ENCODE measurements around the gene CFTR. TPM values are rescaled to one million over a fixed set of nuclear protein-coding genes. Genes with fewer than 3 reads are reported as not detected.

The CFTR gene
- total RNA-seq, 1 experiment from 2014 or later = not detected

DNA sequence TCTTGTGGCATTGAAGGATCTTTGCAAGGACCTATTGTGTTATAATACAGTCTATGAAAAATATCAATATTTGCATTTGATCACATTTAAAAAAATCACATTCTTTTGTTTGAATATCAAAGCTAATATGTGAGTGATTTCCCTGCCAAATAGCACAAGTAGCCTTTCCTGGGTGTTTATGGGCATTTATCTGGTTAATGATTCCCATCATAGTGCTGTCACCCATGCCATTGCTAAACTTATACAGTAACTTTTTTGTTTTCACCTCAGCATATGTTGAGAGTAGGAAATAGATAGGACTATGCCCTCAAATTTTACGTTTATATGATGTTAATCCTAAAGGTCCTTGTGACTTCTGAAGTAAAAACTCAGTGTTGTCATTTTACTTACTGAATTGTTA lies 136.9 kb downstream of the CFTR start:
- RAD21 ChIA-PET (ENCODE audit: low non-redundant PET in 1 of 2, low total read pairs in 2 of 2, uncharacterized antibody in 2 of 2, unreplicated experiment in 2 of 2) = no interaction called here
- no peak overlapping the region for H3K9ac ChIP-seq (ENCODE audit: low read length)
- no peaks in the 10 kb centered on the region for H3K79me2 ChIP-seq (ENCODE audit: insufficient read depth, low read length)
- no peak overlapping the region for H3K27ac ChIP-seq (ENCODE audit: low read depth, low read length)
- H2AFZ ChIP-seq (ENCODE audit: low read depth, low read length, poor library complexity, severe bottlenecking) = no peak overlapping the region
- ATAC-seq (no peak), DNase-seq (ENCODE audit: low read depth, low spot score) (no peak)
- no peak overlapping the region for H3K4me2 ChIP-seq (ENCODE audit: low read length)
- no peaks in the 10 kb centered on the region for H3K27me3 ChIP-seq (ENCODE audit: insufficient read depth, low read length)
- POLR2A ChIA-PET = no interaction called here
- no peaks in the 10 kb centered on the region for H3K36me3 ChIP-seq (ENCODE audit: control insufficient read depth in 1 of 2, insufficient read depth in 2 of 2, low read length in 2 of 2)
- H3K9me2 ChIP-seq (ENCODE audit: insufficient read depth) = no peaks in the 10 kb centered on the region
- no peaks in the 10 kb centered on the region for H4K20me1 ChIP-seq (ENCODE audit: insufficient read depth)
- no TSS peak for BruUV-seq (replicated peaks)
- H3K9me3 ChIP-seq (ENCODE audit: control insufficient read depth in 1 of 2, insufficient read depth in 1 of 2, low read depth in 1 of 2, low read length in 2 of 2) = no peaks in the 10 kb centered on the region
- CTCF ChIA-PET = no interaction called here
- TF ChIP-seq JUND (IDR thresholded peaks at IDR 0.05) (no peak), POLR2AphosphoS5 (IDR thresholded peaks at IDR 0.05; ENCODE audit: low read depth, low read length) (no peak), EZH2 (IDR thresholded peaks at IDR 0.05) (no peak), CBX3 (IDR thresholded peaks at IDR 0.05; ENCODE audit: low read depth) (no peak), SP1 (IDR thresholded peaks at IDR 0.05; ENCODE audit: low read depth) (no peak), SRF (IDR thresholded peaks at IDR 0.05; ENCODE audit: low read depth) (no peak), YY1 (IDR thresholded peaks at IDR 0.05; ENCODE audit: extremely low read depth, insufficient replicate concordance, low read depth, low read length) (no peak)
- no peak overlapping the region for H3K4me3 ChIP-seq (replicated peaks in 1 of 2; ENCODE audit: low read depth in 1 of 2, low read length in 2 of 2)
- no peaks in the 10 kb centered on the region for H3K4me1 ChIP-seq (ENCODE audit: control insufficient read depth in 1 of 2, insufficient read depth in 2 of 2, low read length in 2 of 2)
- intact Hi-C loops (cut with micrococcal nuclease) = no loop called here

DNA sequence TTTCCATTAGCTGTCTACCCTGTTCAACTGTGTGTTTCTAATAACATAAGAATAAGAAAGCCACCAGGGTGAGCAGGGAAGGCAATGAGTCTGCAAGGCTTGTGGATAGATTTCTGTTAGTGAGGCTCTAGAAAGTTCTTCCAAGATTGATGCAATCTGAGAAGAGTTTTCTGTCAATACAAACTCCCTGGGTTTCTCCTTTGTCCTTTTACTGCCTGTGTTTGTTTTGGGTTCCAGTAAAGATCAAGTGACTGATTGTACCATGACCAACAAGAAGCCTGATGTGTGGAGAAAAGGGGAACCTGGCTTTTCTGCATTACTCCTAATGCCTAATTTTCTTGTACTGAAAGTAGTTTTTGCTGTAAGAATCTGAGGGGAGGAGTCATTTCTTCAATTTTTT lies 139.9 kb downstream of the CFTR start:
- Histone ChIP-seq H3K79me2 (ENCODE audit: insufficient read depth, low read length) (no peaks in the 10 kb centered on the region), H3K27ac (ENCODE audit: low read depth, low read length) (no peak overlapping the region), H3K4me3 (replicated peaks in 1 of 2; ENCODE audit: low read depth in 1 of 2, low read length in 2 of 2) (no peak overlapping the region), H3K36me3 (ENCODE audit: control insufficient read depth in 1 of 2, insufficient read depth in 2 of 2, low read length in 2 of 2) (no peaks in the 10 kb centered on the region), H3K27me3 (ENCODE audit: insufficient read depth, low read length) (no peaks in the 10 kb centered on the region), H3K4me1 (ENCODE audit: control insufficient read depth in 1 of 2, insufficient read depth in 2 of 2, low read length in 2 of 2) (no peaks in the 10 kb centered on the region), H3K9me3 (ENCODE audit: control insufficient read depth in 1 of 2, insufficient read depth in 1 of 2, low read depth in 1 of 2, low read length in 2 of 2) (no peaks in the 10 kb centered on the region), H4K20me1 (ENCODE audit: insufficient read depth) (no peaks in the 10 kb centered on the region), H3K9ac (ENCODE audit: low read length) (no peak overlapping the region), H2AFZ (ENCODE audit: low read depth, low read length, poor library complexity, severe bottlenecking) (no peak overlapping the region), H3K9me2 (ENCODE audit: insufficient read depth) (no peaks in the 10 kb centered on the region), H3K4me2 (ENCODE audit: low read length) (no peak overlapping the region)
- ATAC-seq = no peak
- intact Hi-C loops (cut with micrococcal nuclease) = no loop called here
- TF ChIP-seq SIN3A (IDR thresholded peaks at IDR 0.05; ENCODE audit: low read depth) = no peak
- TF ChIP-seq ELF1 (IDR thresholded peaks at IDR 0.05; ENCODE audit: borderline replicate concordance, low read depth) = no peak
- no peak for TF ChIP-seq TCF7L2 (IDR thresholded peaks at IDR 0.05; ENCODE audit: borderline replicate concordance, extremely low read depth, insufficient read depth, insufficient read length)
- no peak for TF ChIP-seq EGR1 (IDR thresholded peaks at IDR 0.05; ENCODE audit: low read depth)
- no peak for TF ChIP-seq CEBPB (IDR thresholded peaks at IDR 0.05; ENCODE audit: low read depth)
- TF ChIP-seq ZFX (IDR thresholded peaks at IDR 0.05) = no peak
- TF ChIP-seq EZH2 (IDR thresholded peaks at IDR 0.05) = no peak
- no peak for TF ChIP-seq POLR2A (IDR thresholded peaks at IDR 0.05; ENCODE audit: borderline replicate concordance, extremely low read depth, insufficient read depth, insufficient read length)
- no peak for TF ChIP-seq YY1 (IDR thresholded peaks at IDR 0.05; ENCODE audit: extremely low read depth, insufficient replicate concordance, low read depth, low read length)
- TF ChIP-seq, protein P1, sequence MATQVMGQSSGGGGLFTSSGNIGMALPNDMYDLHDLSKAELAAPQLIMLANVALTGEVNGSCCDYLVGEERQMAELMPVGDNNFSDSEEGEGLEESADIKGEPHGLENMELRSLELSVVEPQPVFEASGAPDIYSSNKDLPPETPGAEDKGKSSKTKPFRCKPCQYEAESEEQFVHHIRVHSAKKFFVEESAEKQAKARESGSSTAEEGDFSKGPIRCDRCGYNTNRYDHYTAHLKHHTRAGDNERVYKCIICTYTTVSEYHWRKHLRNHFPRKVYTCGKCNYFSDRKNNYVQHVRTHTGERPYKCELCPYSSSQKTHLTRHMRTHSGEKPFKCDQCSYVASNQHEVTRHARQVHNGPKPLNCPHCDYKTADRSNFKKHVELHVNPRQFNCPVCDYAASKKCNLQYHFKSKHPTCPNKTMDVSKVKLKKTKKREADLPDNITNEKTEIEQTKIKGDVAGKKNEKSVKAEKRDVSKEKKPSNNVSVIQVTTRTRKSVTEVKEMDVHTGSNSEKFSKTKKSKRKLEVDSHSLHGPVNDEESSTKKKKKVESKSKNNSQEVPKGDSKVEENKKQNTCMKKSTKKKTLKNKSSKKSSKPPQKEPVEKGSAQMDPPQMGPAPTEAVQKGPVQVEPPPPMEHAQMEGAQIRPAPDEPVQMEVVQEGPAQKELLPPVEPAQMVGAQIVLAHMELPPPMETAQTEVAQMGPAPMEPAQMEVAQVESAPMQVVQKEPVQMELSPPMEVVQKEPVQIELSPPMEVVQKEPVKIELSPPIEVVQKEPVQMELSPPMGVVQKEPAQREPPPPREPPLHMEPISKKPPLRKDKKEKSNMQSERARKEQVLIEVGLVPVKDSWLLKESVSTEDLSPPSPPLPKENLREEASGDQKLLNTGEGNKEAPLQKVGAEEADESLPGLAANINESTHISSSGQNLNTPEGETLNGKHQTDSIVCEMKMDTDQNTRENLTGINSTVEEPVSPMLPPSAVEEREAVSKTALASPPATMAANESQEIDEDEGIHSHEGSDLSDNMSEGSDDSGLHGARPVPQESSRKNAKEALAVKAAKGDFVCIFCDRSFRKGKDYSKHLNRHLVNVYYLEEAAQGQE (IDR thresholded peaks at IDR 0.05; ENCODE audit: low read depth) = no peak
- TF ChIP-seq, protein P2, sequence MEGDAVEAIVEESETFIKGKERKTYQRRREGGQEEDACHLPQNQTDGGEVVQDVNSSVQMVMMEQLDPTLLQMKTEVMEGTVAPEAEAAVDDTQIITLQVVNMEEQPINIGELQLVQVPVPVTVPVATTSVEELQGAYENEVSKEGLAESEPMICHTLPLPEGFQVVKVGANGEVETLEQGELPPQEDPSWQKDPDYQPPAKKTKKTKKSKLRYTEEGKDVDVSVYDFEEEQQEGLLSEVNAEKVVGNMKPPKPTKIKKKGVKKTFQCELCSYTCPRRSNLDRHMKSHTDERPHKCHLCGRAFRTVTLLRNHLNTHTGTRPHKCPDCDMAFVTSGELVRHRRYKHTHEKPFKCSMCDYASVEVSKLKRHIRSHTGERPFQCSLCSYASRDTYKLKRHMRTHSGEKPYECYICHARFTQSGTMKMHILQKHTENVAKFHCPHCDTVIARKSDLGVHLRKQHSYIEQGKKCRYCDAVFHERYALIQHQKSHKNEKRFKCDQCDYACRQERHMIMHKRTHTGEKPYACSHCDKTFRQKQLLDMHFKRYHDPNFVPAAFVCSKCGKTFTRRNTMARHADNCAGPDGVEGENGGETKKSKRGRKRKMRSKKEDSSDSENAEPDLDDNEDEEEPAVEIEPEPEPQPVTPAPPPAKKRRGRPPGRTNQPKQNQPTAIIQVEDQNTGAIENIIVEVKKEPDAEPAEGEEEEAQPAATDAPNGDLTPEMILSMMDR (IDR thresholded peaks at IDR 0.05 in 2 of 3, conservative IDR thresholded peaks at IDR 0.05 in 1 of 3; ENCODE audit: borderline replicate concordance in 1 of 3, insufficient read depth in 1 of 3, low read depth in 2 of 3, low read length in 2 of 3) = no peak
- TF ChIP-seq SP1 (IDR thresholded peaks at IDR 0.05; ENCODE audit: low read depth) = no peak
- TF ChIP-seq, protein P3, sequence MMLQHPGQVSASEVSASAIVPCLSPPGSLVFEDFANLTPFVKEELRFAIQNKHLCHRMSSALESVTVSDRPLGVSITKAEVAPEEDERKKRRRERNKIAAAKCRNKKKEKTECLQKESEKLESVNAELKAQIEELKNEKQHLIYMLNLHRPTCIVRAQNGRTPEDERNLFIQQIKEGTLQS (IDR thresholded peaks at IDR 0.05) = no peak
- no peak for TF ChIP-seq JUND (IDR thresholded peaks at IDR 0.05)
- RAD21 ChIA-PET (ENCODE audit: low non-redundant PET in 1 of 2, low total read pairs in 2 of 2, uncharacterized antibody in 2 of 2, unreplicated experiment in 2 of 2) = no interaction called here
- BruUV-seq (replicated peaks) = no TSS peak
- POLR2A ChIA-PET = no interaction called here
- DNase-seq (ENCODE audit: low read depth, low spot score) = no peak
- CTCF ChIA-PET = no interaction called here
